GM12878 (cell line): Measurements from ENCODE around the gene MTHFD2. TPM values are rescaled to one million over a fixed set of nuclear protein-coding genes. Genes with fewer than 3 reads are reported as not detected.

ENCODE experiments used
- ATAC-seq: fragments of 200-7000 bp; cut with Tn5 transposase; 3 replicates; pipeline ENCODE4 v1.9.1; 2020; ENCODE audit warnings: mild to moderate bottlenecking, moderate library complexity
- BruUV-seq: library from RNA; stranded (reverse); fragments of 400-500 nt; replicated peaks from 2 replicates; lab custom pipeline; 2021; lab: Mats Ljungman, UMichigan
- CTCF ChIA-PET: fragments of 300-600 bp; sonication (Branson Sonifier 250); formaldehyde crosslinking; extraction: SDS; loops from one replicate; lab custom pipeline; 2021; ENCODE audit warnings: inconsistent platforms; lab: Yijun Ruan, JAX
- POLR2A ChIA-PET: fragments of 350-600 bp; formaldehyde crosslinking; extraction: SDS; loops from one replicate; lab custom pipeline; 2021; ENCODE audit warnings: inconsistent platforms; lab: Charles Lee
- RAD21 ChIA-PET: fragments of 300-600 bp; sonication (Branson Sonifier 250); formaldehyde crosslinking; loops from one replicate; lab custom pipeline; 2023; ENCODE audit warnings: antibody characterized with exemption; ENCODE audit not compliant: unreplicated experiment; lab: Charles Lee
- SMC1A ChIA-PET: fragments of 300-600 bp; sonication (Branson Sonifier 250); formaldehyde crosslinking; loops from one replicate; lab custom pipeline; 2023; ENCODE audit not compliant: unreplicated experiment, uncharacterized antibody; lab: Charles Lee
- DNase-seq: peaks from one replicate; pipeline ENCODE4 v3.0.0-alpha.2; 2011; ENCODE audit warnings: low read depth, low spot score
- FAIRE-seq: peaks from 3 replicates; lab custom pipeline; 2011; peaks lifted over from hg19 to GRCh38; lab: Jason Lieb, UNC
- H2AFZ ChIP-seq: 2 replicates; pipeline ENCODE4 v1.6.0; 2011; ENCODE audit warnings: low read depth, low read length, control low read depth; ENCODE audit not compliant: control insufficient read depth
- H3K27ac ChIP-seq: 2 replicates; pipeline ENCODE4 v1.5.1; 2011; ENCODE audit warnings: control low read depth; ENCODE audit not compliant: control insufficient read depth, insufficient read depth
- H3K27me3 ChIP-seq, 2 experiments: replicated peaks in 1 of 2; 2 replicates each; pipeline versions ENCODE4 v1.6.0 to v1.6.1; 2011; ENCODE audit warnings: low read length in 1 of 2; ENCODE audit not compliant: control insufficient read depth in 2 of 2, insufficient read depth in 2 of 2
- H3K36me3 ChIP-seq, 2 experiments: 2 replicates each; pipeline ENCODE4 v1.5.1; 2011; ENCODE audit warnings: low read length in 1 of 2; ENCODE audit not compliant: control insufficient read depth in 2 of 2, insufficient read depth in 2 of 2
- H3K4me1 ChIP-seq: 2 replicates; pipeline ENCODE4 v1.6.1; 2011; ENCODE audit warnings: mild to moderate bottlenecking, low read length, moderate library complexity, mixed read lengths; ENCODE audit not compliant: control insufficient read depth, insufficient read depth
- H3K4me2 ChIP-seq: 2 replicates; pipeline ENCODE4 v1.6.0; 2011; ENCODE audit warnings: control low read depth; ENCODE audit not compliant: control insufficient read depth, insufficient read depth
- H3K4me3 ChIP-seq: fragments of 200-600 bp; sonication (generic); 2 replicates; pipeline ENCODE4 v1.5.1; 2016
- H3K79me2 ChIP-seq: 2 replicates; pipeline ENCODE4 v1.6.0; 2011; ENCODE audit warnings: low read length; ENCODE audit not compliant: control insufficient read depth, insufficient read depth
- H3K9ac ChIP-seq: 2 replicates; pipeline ENCODE4 v1.8.0; 2011; ENCODE audit warnings: low read length, control low read depth, mixed read lengths; ENCODE audit not compliant: control insufficient read depth, insufficient read depth
- H3K9me3 ChIP-seq: replicated peaks from 3 replicates; pipeline ENCODE4 v1.5.1; 2011; ENCODE audit warnings: mild to moderate bottlenecking, low read length; ENCODE audit not compliant: control insufficient read depth, insufficient read depth
- H4K20me1 ChIP-seq: 2 replicates; pipeline ENCODE4 v1.6.0; 2011; ENCODE audit not compliant: control insufficient read depth, insufficient read depth
- CBX3 ChIP-seq: fragments of 200-600 bp; sonication (generic); IDR thresholded peaks from 2 replicates; pipeline ENCODE4 v1.6.1; 2016; ENCODE audit warnings: low read depth, borderline replicate concordance
- CHD4 ChIP-seq: fragments of 200-600 bp; sonication (generic); IDR thresholded peaks from 2 replicates; pipeline ENCODE4 v1.6.1; 2016; ENCODE audit warnings: mild to moderate bottlenecking
- ETV6 ChIP-seq, 2 experiments: fragments of 450-650 bp in 1 of 2; IDR thresholded peaks in 1 of 2; conservative IDR thresholded peaks in 1 of 2; 2 replicates each; pipeline ENCODE4 v1.6.1; 2014; ENCODE audit warnings: antibody characterized with exemption in 1 of 2, borderline replicate concordance in 1 of 2, low read depth in 1 of 2, mild to moderate bottlenecking in 1 of 2, moderate library complexity in 1 of 2
- EZH2 ChIP-seq: IDR thresholded peaks from 2 replicates; pipeline ENCODE4 v1.6.1; 2012; ENCODE audit warnings: low read depth, mild to moderate bottlenecking, control low read depth, inconsistent platforms, low read length, borderline replicate concordance; ENCODE audit not compliant: control insufficient read depth
- MEF2B ChIP-seq: fragments of 450-650 bp; IDR thresholded peaks from 2 replicates; pipeline ENCODE4 v1.6.1; 2018; ENCODE audit warnings: mild to moderate bottlenecking, moderate library complexity; ENCODE audit not compliant: partially characterized antibody, poor library complexity, severe bottlenecking
- NFYA ChIP-seq: IDR thresholded peaks from 2 replicates; pipeline ENCODE4 v1.6.1; 2011; ENCODE audit warnings: low read depth, mild to moderate bottlenecking, low read length, improper control_type of control experiment, borderline replicate concordance
- SMAD1 ChIP-seq: fragments of 450-650 bp; IDR thresholded peaks from 2 replicates; pipeline ENCODE4 v1.6.1; 2018; ENCODE audit warnings: mild to moderate bottlenecking, low read depth; ENCODE audit not compliant: partially characterized antibody
- WGBS: methylation state at CpG from one replicate; pipeline ENCODE4 v1.1.6; 2016; ENCODE audit warnings: low lambda C conversion rate; ENCODE audit not compliant: insufficient replicate concordance, insufficient coverage; ENCODE audit errors: missing lambda C conversion rate; 5-methylcytosine and 5-hydroxymethylcytosine counted together
- in situ Hi-C: fragments of 300-500 bp; cut with MboI; formaldehyde crosslinking; loops from 9 replicates; pipeline ENCODE4 v1.14.3; 2018; ENCODE audit warnings: mixed read lengths
- intact Hi-C: fragments of 100-400 bp; cut with micrococcal nuclease; formaldehyde crosslinking; loops from one replicate; pipeline ENCODE4 v1.14.2; 2022; ENCODE audit not compliant: unreplicated experiment
- polyA plus RNA-seq, 11 experiments: library from polyadenylated mRNA; depleted of rRNA in 4 of 11; unstranded in 6 of 11; stranded (reverse) in 5 of 11; fragments of >200 nt; fragmentation: Nextera tagmentation in 4 of 11; fragmentation: Illumina TruSeq in 1 of 11; extraction: Ambion mirVana in 4 of 11; extraction: Trizol in 1 of 11; gene quantifications; 1 replicate in 1 of 11; 2 replicates in 10 of 11; pipeline versions ENCODE4 v1.2.1 to v1.2.3, GENCODE V29; 2011 to 2016; ENCODE audit warnings: inconsistent platforms in 2 of 11, missing spikeins in 2 of 11, low read depth in 1 of 11
- total RNA-seq, 4 experiments: library from RNA; depleted of rRNA in 3 of 4; stranded (reverse); fragments of >200 nt in 3 of 4; fragmentation: Illumina TruSeq in 1 of 4; extraction: Trizol in 1 of 4; gene quantifications; 2 replicates each; pipeline versions ENCODE4 v1.2.1 to v1.2.3, GENCODE V29; 2013 to 2021
- TF ChIP-seq, protein P1 (sequence below): IDR thresholded peaks from 2 replicates; pipeline ENCODE4 v1.6.1; 2011; ENCODE audit warnings: borderline replicate concordance, low read depth, mild to moderate bottlenecking, moderate library complexity, low read length; ENCODE audit not compliant: insufficient read depth, poor library complexity, severe bottlenecking
- TF ChIP-seq, protein P2 (sequence below): fragments of 450-650 bp; conservative IDR thresholded peaks from 2 replicates; pipeline ENCODE4 v1.6.1; 2017; ENCODE audit warnings: mild to moderate bottlenecking, moderate library complexity
- TF ChIP-seq, protein P3 (sequence below), 3 experiments: IDR thresholded peaks in 2 of 3; conservative IDR thresholded peaks in 1 of 3; 2 replicates each; pipeline ENCODE4 v1.5.1; 2011; ENCODE audit warnings: low read depth in 3 of 3, low read length in 3 of 3, mild to moderate bottlenecking in 3 of 3, control low read depth in 2 of 3, moderate library complexity in 2 of 3, inconsistent platforms in 1 of 3, mixed read lengths in 1 of 3; ENCODE audit not compliant: control insufficient read depth in 2 of 3, insufficient read depth in 1 of 3; ENCODE audit errors: extremely low read depth in 1 of 3
- TF ChIP-seq, protein P4 (sequence below): IDR thresholded peaks from 2 replicates; pipeline ENCODE4 v1.6.1; 2012; ENCODE audit warnings: low read depth, low read length, improper control_type of control experiment

The MTHFD2 gene
- total and polyA plus RNA-seq, 10 of the 15 experiments (the other 5 are each of a cell fraction or from before 2014, with no cell fraction given): 128 to 292 (median 150) TPM

DNA sequence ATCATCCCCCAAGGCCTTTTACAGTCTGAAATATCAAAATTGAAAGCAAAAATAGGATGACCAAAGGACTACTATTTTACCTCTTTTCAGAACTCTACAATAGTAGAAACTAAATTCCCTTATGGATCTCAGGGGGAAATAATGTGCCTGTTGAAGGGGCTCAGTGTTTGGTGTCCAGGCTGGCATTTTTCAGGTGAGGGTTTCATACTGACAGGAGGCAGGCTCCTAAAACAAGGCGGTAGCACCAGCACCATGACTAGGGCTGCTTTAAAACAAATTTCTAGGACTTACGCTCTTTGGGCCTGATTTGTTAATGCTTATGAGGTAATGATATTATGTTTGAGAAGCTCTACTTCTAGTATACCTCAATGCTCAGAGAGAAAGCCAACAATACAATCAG is 45.5 kb upstream of the MTHFD2 start (continued):
- TF ChIP-seq ETV6 (conservative IDR thresholded peaks at IDR 0.05 in 1 of 2, IDR thresholded peaks at IDR 0.05 in 1 of 2; ENCODE audit: borderline replicate concordance in 1 of 2, low read depth in 1 of 2): no peak
- no peak for TF ChIP-seq CHD4
- TF ChIP-seq, protein P1, sequence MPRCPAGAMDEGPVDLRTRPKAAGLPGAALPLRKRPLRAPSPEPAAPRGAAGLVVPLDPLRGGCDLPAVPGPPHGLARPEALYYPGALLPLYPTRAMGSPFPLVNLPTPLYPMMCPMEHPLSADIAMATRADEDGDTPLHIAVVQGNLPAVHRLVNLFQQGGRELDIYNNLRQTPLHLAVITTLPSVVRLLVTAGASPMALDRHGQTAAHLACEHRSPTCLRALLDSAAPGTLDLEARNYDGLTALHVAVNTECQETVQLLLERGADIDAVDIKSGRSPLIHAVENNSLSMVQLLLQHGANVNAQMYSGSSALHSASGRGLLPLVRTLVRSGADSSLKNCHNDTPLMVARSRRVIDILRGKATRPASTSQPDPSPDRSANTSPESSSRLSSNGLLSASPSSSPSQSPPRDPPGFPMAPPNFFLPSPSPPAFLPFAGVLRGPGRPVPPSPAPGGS: no peak
- no peak for TF ChIP-seq NFYA
- no peak for TF ChIP-seq CBX3

DNA sequence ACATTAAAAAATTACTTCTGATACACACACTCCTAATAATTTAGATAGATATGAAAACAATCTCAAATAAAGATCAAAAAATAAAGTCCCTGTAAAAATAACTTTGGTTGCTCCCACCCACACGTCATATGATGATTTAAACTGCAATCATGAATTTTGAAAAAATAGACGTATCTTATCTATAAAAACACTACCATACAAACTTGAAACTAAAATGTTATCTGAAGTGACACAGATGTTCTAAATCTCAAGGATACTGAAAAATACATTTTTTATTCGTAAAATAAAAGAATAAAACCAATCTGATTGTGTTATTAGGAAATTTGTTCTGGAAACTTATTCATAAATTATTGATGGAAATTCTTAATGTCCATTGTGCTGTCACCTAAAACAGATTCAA is 42.6 kb upstream of the MTHFD2 start:
- ATAC-seq (no peak), DNase-seq (no peak), FAIRE-seq (no peak)
- 78% methylated on average over 3 of the region's 3 CpGs for WGBS
- H3K27me3 ChIP-seq: no peaks in the 10 kb centered on the region
- peaks cover 6 to 40% of the 10 kb centered on the region in 2 experiments for H3K36me3 ChIP-seq
- H3K79me2 ChIP-seq: peaks cover 1% of the 10 kb centered on the region
- intact Hi-C loops (no loop called here), in situ Hi-C loops (no loop called here)
- no peak overlapping the region for H2AFZ ChIP-seq
- H3K9me3 ChIP-seq: no peaks in the 10 kb centered on the region
- POLR2A ChIA-PET: interaction anchor here (1.0 to 1.2 kb wide), 2 partner anchors 12 to 26 kb away, joined by 4 read pairs; no protein-coding TSS in a partner anchor
- no peak overlapping the region for H3K27ac ChIP-seq
- BruUV-seq: no TSS peak
- H3K4me1 ChIP-seq: no peaks in the 10 kb centered on the region
- SMC1A ChIA-PET: interaction anchor here (0.6 to 3.1 kb wide), 7 partner anchors 8 to 235 kb away, joined by 3 to 17 read pairs (median 6); partner anchors contain the start of genes MOB1A and MTHFD2
- H4K20me1 ChIP-seq: no peaks in the 10 kb centered on the region; the same call in 1 of the 2 replicates
- no peak overlapping the region for H3K4me3 ChIP-seq
- CTCF ChIA-PET: interaction anchor here (0.6 to 2.2 kb wide), 8 partner anchors 17 to 332 kb away, joined by 3 to 13 read pairs (median 6); partner anchors contain the start of gene MTHFD2
- H3K9ac ChIP-seq: no peak overlapping the region
- RAD21 ChIA-PET: interaction anchor here (0.8 kb wide), 1 partner anchor 44 kb away, joined by 3 read pairs; no protein-coding TSS in a partner anchor
- no peak overlapping the region for H3K4me2 ChIP-seq
- TF ChIP-seq, protein P2, sequence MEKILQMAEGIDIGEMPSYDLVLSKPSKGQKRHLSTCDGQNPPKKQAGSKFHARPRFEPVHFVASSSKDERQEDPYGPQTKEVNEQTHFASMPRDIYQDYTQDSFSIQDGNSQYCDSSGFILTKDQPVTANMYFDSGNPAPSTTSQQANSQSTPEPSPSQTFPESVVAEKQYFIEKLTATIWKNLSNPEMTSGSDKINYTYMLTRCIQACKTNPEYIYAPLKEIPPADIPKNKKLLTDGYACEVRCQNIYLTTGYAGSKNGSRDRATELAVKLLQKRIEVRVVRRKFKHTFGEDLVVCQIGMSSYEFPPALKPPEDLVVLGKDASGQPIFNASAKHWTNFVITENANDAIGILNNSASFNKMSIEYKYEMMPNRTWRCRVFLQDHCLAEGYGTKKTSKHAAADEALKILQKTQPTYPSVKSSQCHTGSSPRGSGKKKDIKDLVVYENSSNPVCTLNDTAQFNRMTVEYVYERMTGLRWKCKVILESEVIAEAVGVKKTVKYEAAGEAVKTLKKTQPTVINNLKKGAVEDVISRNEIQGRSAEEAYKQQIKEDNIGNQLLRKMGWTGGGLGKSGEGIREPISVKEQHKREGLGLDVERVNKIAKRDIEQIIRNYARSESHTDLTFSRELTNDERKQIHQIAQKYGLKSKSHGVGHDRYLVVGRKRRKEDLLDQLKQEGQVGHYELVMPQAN: no peak
- TF ChIP-seq, protein P3, sequence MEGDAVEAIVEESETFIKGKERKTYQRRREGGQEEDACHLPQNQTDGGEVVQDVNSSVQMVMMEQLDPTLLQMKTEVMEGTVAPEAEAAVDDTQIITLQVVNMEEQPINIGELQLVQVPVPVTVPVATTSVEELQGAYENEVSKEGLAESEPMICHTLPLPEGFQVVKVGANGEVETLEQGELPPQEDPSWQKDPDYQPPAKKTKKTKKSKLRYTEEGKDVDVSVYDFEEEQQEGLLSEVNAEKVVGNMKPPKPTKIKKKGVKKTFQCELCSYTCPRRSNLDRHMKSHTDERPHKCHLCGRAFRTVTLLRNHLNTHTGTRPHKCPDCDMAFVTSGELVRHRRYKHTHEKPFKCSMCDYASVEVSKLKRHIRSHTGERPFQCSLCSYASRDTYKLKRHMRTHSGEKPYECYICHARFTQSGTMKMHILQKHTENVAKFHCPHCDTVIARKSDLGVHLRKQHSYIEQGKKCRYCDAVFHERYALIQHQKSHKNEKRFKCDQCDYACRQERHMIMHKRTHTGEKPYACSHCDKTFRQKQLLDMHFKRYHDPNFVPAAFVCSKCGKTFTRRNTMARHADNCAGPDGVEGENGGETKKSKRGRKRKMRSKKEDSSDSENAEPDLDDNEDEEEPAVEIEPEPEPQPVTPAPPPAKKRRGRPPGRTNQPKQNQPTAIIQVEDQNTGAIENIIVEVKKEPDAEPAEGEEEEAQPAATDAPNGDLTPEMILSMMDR (IDR thresholded peaks at IDR 0.05 in 2 of 3, conservative IDR thresholded peaks at IDR 0.05 in 1 of 3; ENCODE audit: control insufficient read depth in 2 of 3, extremely low read depth in 1 of 3, insufficient read depth in 1 of 3, low read depth in 3 of 3, low read length in 3 of 3): no peak
- TF ChIP-seq EZH2: no peak
- no peak for TF ChIP-seq SMAD1
- no peak for TF ChIP-seq MEF2B
- TF ChIP-seq, protein P4, sequence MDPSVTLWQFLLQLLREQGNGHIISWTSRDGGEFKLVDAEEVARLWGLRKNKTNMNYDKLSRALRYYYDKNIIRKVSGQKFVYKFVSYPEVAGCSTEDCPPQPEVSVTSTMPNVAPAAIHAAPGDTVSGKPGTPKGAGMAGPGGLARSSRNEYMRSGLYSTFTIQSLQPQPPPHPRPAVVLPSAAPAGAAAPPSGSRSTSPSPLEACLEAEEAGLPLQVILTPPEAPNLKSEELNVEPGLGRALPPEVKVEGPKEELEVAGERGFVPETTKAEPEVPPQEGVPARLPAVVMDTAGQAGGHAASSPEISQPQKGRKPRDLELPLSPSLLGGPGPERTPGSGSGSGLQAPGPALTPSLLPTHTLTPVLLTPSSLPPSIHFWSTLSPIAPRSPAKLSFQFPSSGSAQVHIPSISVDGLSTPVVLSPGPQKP: no peak
